ENCODE data around the gene ARMC6.

DNA sequence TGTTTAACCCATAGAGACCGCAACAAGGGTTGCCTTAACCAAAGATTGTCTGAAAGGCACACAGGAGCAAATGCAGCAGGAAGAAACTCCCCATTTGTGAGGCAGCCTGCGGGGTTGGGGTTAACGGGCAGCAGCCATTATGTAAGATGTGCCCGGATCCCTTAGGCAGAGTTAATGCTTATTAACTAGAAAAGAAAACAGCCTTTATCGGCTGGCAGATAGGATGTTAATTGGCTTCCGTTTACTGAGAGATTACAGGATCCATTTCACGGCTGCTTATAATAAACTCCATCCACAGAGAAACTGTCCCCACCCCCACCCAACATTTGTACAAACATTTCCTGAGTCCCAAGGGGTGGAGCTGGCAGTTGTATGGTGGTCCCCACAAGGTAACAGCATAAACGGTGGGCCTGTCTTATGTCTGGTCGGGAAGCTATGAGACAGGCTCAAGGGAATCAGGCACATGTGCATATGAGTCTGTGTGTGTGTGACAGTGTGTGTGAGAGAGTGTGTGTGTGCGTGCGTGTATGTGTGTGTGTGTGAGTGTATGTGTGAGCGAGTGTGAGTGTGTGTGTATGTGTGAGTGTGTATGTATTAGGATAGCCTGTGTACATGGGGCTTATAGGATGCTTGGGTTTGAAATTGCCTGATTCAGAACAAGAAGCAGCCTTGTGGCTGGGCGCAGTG lies 40.9 kb downstream of the ARMC6 start:
- TF ChIP-seq TAF1 (IDR thresholded peaks at IDR 0.05; ENCODE audit: low read depth) (no peak), EZH2 (IDR thresholded peaks at IDR 0.05; ENCODE audit: borderline replicate concordance, insufficient read depth, low read length, poor library complexity, severe bottlenecking) (no peak), POLR2AphosphoS5 (IDR thresholded peaks at IDR 0.05) (no peak)
- TF ChIP-seq, protein P1, sequence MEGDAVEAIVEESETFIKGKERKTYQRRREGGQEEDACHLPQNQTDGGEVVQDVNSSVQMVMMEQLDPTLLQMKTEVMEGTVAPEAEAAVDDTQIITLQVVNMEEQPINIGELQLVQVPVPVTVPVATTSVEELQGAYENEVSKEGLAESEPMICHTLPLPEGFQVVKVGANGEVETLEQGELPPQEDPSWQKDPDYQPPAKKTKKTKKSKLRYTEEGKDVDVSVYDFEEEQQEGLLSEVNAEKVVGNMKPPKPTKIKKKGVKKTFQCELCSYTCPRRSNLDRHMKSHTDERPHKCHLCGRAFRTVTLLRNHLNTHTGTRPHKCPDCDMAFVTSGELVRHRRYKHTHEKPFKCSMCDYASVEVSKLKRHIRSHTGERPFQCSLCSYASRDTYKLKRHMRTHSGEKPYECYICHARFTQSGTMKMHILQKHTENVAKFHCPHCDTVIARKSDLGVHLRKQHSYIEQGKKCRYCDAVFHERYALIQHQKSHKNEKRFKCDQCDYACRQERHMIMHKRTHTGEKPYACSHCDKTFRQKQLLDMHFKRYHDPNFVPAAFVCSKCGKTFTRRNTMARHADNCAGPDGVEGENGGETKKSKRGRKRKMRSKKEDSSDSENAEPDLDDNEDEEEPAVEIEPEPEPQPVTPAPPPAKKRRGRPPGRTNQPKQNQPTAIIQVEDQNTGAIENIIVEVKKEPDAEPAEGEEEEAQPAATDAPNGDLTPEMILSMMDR (IDR thresholded peaks at IDR 0.05; ENCODE audit: poor library complexity, severe bottlenecking) = no peak
